ENCODE data around the gene BEND6. TPM values are rescaled to one million over a fixed set of nuclear protein-coding genes. Genes with fewer than 3 reads are reported as not detected.

BEND6 gene
- total and polyA plus RNA-seq, 10 of the 15 experiments (the other 5 are each of a cell fraction or from before 2014, with no cell fraction given), result 0.79 to 2.8 (median 1.6) TPM

GRCh38 chr6:57029213-57029612, 74.3 kb downstream of the BEND6 start (continued):
- TF ChIP-seq, protein P1, sequence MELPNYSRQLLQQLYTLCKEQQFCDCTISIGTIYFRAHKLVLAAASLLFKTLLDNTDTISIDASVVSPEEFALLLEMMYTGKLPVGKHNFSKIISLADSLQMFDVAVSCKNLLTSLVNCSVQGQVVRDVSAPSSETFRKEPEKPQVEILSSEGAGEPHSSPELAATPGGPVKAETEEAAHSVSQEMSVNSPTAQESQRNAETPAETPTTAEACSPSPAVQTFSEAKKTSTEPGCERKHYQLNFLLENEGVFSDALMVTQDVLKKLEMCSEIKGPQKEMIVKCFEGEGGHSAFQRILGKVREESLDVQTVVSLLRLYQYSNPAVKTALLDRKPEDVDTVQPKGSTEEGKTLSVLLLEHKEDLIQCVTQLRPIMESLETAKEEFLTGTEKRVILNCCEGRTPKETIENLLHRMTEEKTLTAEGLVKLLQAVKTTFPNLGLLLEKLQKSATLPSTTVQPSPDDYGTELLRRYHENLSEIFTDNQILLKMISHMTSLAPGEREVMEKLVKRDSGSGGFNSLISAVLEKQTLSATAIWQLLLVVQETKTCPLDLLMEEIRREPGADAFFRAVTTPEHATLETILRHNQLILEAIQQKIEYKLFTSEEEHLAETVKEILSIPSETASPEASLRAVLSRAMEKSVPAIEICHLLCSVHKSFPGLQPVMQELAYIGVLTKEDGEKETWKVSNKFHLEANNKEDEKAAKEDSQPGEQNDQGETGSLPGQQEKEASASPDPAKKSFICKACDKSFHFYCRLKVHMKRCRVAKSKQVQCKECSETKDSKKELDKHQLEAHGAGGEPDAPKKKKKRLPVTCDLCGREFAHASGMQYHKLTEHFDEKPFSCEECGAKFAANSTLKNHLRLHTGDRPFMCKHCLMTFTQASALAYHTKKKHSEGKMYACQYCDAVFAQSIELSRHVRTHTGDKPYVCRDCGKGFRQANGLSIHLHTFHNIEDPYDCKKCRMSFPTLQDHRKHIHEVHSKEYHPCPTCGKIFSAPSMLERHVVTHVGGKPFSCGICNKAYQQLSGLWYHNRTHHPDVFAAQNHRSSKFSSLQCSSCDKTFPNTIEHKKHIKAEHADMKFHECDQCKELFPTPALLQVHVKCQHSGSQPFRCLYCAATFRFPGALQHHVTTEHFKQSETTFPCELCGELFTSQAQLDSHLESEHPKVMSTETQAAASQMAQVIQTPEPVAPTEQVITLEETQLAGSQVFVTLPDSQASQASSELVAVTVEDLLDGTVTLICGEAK (IDR thresholded peaks at IDR 0.05; ENCODE audit: borderline replicate concordance), result no peak
- TF ChIP-seq SREBF2 (IDR thresholded peaks at IDR 0.05; ENCODE audit: low read length), result no peak
- TF ChIP-seq RFX5 (IDR thresholded peaks at IDR 0.05; ENCODE audit: low read depth, low read length), result no peak
- no peak for TF ChIP-seq IKZF2 (IDR thresholded peaks at IDR 0.05)
- no peak for TF ChIP-seq ZNF592 (IDR thresholded peaks at IDR 0.05)
- no peak for TF ChIP-seq SUZ12 (IDR thresholded peaks at IDR 0.05; ENCODE audit: unreplicated experiment)
- no peak for TF ChIP-seq ATF3 (IDR thresholded peaks at IDR 0.05; ENCODE audit: borderline replicate concordance, extremely low read depth, low read depth, low read length)
- TF ChIP-seq SPI1 (IDR thresholded peaks at IDR 0.05; ENCODE audit: borderline replicate concordance, insufficient read depth, low read depth, low read length), result no peak
